Pancreas (tissue), 10 donors: ENCODE data around the gene MAD1L1. TPM values are rescaled to one million over a fixed set of nuclear protein-coding genes. Genes with fewer than 3 reads are reported as not detected.
"Not testable (repeated sequence)": the region's sequence is repeated elsewhere in the genome, so short reads cannot be mapped to it uniquely, and the experiment has no call there.

Source experiments
- ATAC-seq, 4 donors: fragments of 200-7000 bp; cut with Tn5 transposase; one replicate each; pipeline versions ENCODE4 v1.8.0 to v1.9.1; 2020; ENCODE audit warnings: mild to moderate bottlenecking in 4 of 4, moderate library complexity in 4 of 4
- DNase-seq, 6 donors: peaks; one replicate each; pipeline ENCODE4 v3.0.0-alpha.2; 2020
- FAIRE-seq: peaks from 2 replicates; lab custom pipeline; 2012; peaks lifted over from hg19 to GRCh38; lab: Jason Lieb, UNC
- H3K27ac ChIP-seq, 4 donors: fragments of 200-600 bp; sonication (generic); 1 replicate in 3 of 4; 2 replicates in 1 of 4; pipeline versions ENCODE4 v1.5.0 to v1.8.0; 2020
- H3K27me3 ChIP-seq, 4 donors: fragments of 200-600 bp; one replicate each; pipeline ENCODE4 v1.8.0; 2021
- H3K36me3 ChIP-seq, 3 donors: fragments of 200-600 bp; sonication (generic) in 1 of 3; one replicate each; pipeline versions ENCODE4 v1.5.0 to v1.8.0; 2020 to 2021
- H3K4me1 ChIP-seq, 3 donors: fragments of 200-600 bp; one replicate each; pipeline ENCODE4 v1.8.0; 2021
- H3K4me3 ChIP-seq, 4 donors: fragments of 200-600 bp; sonication (generic) in 2 of 4; one replicate each; pipeline versions ENCODE4 v1.5.0 to v1.8.0; 2020 to 2021
- H3K9me3 ChIP-seq, 4 donors: fragments of 200-600 bp; one replicate each; pipeline ENCODE4 v1.8.0; 2021
- WGBS, 2 donors: extraction: QIAGEN DNeasy Blood & Tissue Kit; methylation state at CpG; one replicate each; pipeline ENCODE4 v1.1.7; 2013; 5-methylcytosine and 5-hydroxymethylcytosine counted together
- intact Hi-C, 3 donors: fragments of 100-400 bp; cut with DNase I; formaldehyde crosslinking; loops; one replicate each; pipeline versions ENCODE4 v1.11.1 to v1.14.2; 2022
- polyA plus RNA-seq, 2 donors: library from polyadenylated mRNA; stranded (reverse); fragments of 200-250 nt; gene quantifications; one replicate each; pipeline ENCODE4 v1.2.3, GENCODE V29; 2013
- total RNA-seq, 6 donors: library from RNA; stranded (reverse); fragmentation: NEBNext Ultra II Directional in 4 of 6; extraction: Animal tissue kit (Norgen Biotek cat#: 25700) in 4 of 6; gene quantifications; one replicate each; pipeline versions ENCODE4 v1.2.1 to v1.2.4, GENCODE V29; 2021 to 2023
- TF ChIP-seq, protein P1 (sequence below), 4 donors: fragments of 200-600 bp; sonication (generic) in 3 of 4; IDR thresholded peaks; one replicate each; pipeline versions ENCODE4 v1.5.0 to v1.8.0; 2021; ENCODE audit warnings: antibody characterized with exemption in 4 of 4
- donor health status: healthy with polysubstance abuse.
- donor health status: DM: no; HTN: no; CAD: no; lungs with moderate emphysema.
- donor health status: DM: no; HTN: no; CAD: no.
- donor health status: control.
- donor health status: control.
- donor health status: Bipolar disorder and iron deficiency.
- donor health status: DM: yes; HTN: yes; CAD: no.
- donor health status: DM: no; HTN: no; CAD: no.
- donor health status: DM: no; HTN: no; CAD: no.
- donor health status: DM: yes; HTN: yes; CAD: no.

Gene MAD1L1
- total and polyA plus RNA-seq, 8 donors, result 9.8 to 28.2 (median 11.9) TPM

DNA sequence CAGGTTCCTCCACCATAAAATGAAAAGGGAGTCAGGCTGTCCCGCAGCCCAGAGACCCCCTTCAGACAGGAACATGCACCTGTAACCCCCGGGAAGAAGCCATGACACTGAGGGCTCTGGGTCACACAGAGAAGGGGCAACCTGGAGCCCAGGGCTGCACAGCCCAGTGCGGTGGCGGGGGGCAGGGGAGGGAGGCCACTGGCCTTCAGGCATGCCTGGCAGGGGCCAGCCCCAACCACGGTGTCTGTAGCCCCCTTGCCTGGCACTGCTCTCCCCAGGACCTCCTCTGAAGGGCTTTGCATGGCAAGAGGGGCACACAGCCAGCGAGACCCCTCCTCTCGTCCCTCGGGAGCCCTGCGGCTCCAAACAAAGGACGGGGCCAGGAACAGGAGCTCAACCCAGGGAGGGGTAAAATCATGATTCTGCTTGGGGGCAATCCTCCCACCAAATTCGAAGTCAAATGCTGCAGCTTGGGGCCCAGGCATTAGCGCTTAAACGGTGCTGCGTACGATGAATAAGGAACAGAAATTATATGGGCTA lies 235.1 kb downstream of the MAD1L1 start:
- no peaks in the 10 kb centered on the region for H3K36me3 ChIP-seq
- no peaks in the 10 kb centered on the region for H3K9me3 ChIP-seq
- intact Hi-C loops, result no loop called here
- H3K4me1 ChIP-seq, result no peaks in the 10 kb centered on the region
- 84 to 94% methylated on average over 14 to 15 of the region's 15 CpGs for WGBS, 2 donors
- ATAC-seq (no peak), FAIRE-seq (no peak), DNase-seq (peak in 1 of 6 donors; percentile 39)
- TF ChIP-seq, protein P1, sequence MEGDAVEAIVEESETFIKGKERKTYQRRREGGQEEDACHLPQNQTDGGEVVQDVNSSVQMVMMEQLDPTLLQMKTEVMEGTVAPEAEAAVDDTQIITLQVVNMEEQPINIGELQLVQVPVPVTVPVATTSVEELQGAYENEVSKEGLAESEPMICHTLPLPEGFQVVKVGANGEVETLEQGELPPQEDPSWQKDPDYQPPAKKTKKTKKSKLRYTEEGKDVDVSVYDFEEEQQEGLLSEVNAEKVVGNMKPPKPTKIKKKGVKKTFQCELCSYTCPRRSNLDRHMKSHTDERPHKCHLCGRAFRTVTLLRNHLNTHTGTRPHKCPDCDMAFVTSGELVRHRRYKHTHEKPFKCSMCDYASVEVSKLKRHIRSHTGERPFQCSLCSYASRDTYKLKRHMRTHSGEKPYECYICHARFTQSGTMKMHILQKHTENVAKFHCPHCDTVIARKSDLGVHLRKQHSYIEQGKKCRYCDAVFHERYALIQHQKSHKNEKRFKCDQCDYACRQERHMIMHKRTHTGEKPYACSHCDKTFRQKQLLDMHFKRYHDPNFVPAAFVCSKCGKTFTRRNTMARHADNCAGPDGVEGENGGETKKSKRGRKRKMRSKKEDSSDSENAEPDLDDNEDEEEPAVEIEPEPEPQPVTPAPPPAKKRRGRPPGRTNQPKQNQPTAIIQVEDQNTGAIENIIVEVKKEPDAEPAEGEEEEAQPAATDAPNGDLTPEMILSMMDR (IDR thresholded peaks at IDR 0.05), result no peak
- no peak overlapping the region for H3K4me3 ChIP-seq
- H3K27ac ChIP-seq, result no peak overlapping the region
- no peaks in the 10 kb centered on the region for H3K27me3 ChIP-seq

DNA sequence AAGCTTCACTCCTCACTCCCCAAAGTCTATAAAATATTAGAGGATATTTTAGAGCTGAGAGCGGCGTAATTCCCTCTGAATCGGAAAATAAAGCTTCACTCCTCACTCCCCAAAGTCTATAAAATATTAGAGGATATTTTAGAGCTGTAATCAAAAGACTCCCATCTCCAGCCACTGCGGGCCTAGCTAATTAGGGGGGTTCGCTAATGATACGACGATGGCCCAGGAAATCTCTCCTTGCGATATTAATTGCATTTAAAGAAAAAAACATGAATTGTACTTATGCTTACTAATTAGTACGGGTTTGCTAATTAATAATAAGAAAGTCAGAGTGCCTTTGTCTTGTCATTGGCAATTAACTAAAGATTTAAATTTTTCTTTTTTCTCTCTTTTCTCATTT lies 235.9 kb downstream of the MAD1L1 start:
- TF ChIP-seq, protein P1 (IDR thresholded peaks at IDR 0.05), result no peak
- 92 to 96% methylated on average over 7 to 9 of the region's 9 CpGs for WGBS, 2 donors
- Histone ChIP-seq H3K4me3 (no peak overlapping the region), H3K36me3 (no peaks in the 10 kb centered on the region), H3K27me3 (no peaks in the 10 kb centered on the region), H3K27ac (no peak overlapping the region), H3K4me1 (no peaks in the 10 kb centered on the region), H3K9me3 (no peaks in the 10 kb centered on the region)
- FAIRE-seq (no peak), DNase-seq (no peak), ATAC-seq (no peak)
- intact Hi-C loops, result no loop called here

- H3K9me3 ChIP-seq, H3K27ac ChIP-seq, intact Hi-C loops, H3K4me1 ChIP-seq, H3K36me3 ChIP-seq, H3K4me3 ChIP-seq, ATAC-seq, H3K27me3 ChIP-seq, FAIRE-seq: not testable (repeated sequence)
- WGBS, 2 donors, result 89 to 94% methylated on average over 23 to 24 of the region's 24 CpGs
- DNase-seq, result peak in 1 of 6 donors; percentile 43
Measured at GRCh38 chr7:1995911-1996420, 236.8 kb downstream of the MAD1L1 start.

- TF ChIP-seq, protein P1 (IDR thresholded peaks at IDR 0.05), result no peak
- H3K27ac ChIP-seq, result no peak overlapping the region
- H3K36me3 ChIP-seq, result no peaks in the 10 kb centered on the region
- no peak overlapping the region for H3K4me3 ChIP-seq
- intact Hi-C loops, result no loop called here
- no peak for ATAC-seq
- H3K4me1 ChIP-seq, result no peaks in the 10 kb centered on the region
- H3K9me3 ChIP-seq, result no peaks in the 10 kb centered on the region
- peak in 1 of 6 donors; percentile 35 for DNase-seq
- WGBS, 2 donors, result 87 to 98% methylated on average over 10 to 11 of the region's 11 CpGs
- no peak for FAIRE-seq
- H3K27me3 ChIP-seq, result no peaks in the 10 kb centered on the region
Measured at GRCh38 chr7:1995426-1995825, 237.3 kb downstream of the MAD1L1 start.

- WGBS, 2 donors, result 92 to 96% methylated on average over 13 of the region's 13 CpGs
- peak in 1 of 6 donors; percentile 31 for DNase-seq
- Histone ChIP-seq H3K36me3 (no peaks in the 10 kb centered on the region), H3K4me3 (no peak overlapping the region), H3K27me3 (no peaks in the 10 kb centered on the region), H3K9me3 (no peaks in the 10 kb centered on the region), H3K27ac (no peak overlapping the region), H3K4me1 (no peaks in the 10 kb centered on the region)
- no peak for ATAC-seq
- intact Hi-C loops, result no loop called here
- TF ChIP-seq, protein P1 (IDR thresholded peaks at IDR 0.05), result no peak
- FAIRE-seq, result no peak
Measured at GRCh38 chr7:1994931-1995330, 237.8 kb downstream of the MAD1L1 start.
